HG03280 (cell line): ENCODE measurements around the gene TXNRD2.
"Not testable (repeated sequence)": the region's sequence is repeated elsewhere in the genome, so short reads cannot be mapped to it uniquely, and the experiment has no call there.

Experiments
- ATAC-seq: cut with Tn5 transposase; IDR thresholded peaks from one replicate; pipeline ENCODE4 v1.9.1; 2021; ENCODE audit warnings: mild to moderate bottlenecking, moderate library complexity; ENCODE audit not compliant: unreplicated experiment

The TXNRD2 gene

DNA sequence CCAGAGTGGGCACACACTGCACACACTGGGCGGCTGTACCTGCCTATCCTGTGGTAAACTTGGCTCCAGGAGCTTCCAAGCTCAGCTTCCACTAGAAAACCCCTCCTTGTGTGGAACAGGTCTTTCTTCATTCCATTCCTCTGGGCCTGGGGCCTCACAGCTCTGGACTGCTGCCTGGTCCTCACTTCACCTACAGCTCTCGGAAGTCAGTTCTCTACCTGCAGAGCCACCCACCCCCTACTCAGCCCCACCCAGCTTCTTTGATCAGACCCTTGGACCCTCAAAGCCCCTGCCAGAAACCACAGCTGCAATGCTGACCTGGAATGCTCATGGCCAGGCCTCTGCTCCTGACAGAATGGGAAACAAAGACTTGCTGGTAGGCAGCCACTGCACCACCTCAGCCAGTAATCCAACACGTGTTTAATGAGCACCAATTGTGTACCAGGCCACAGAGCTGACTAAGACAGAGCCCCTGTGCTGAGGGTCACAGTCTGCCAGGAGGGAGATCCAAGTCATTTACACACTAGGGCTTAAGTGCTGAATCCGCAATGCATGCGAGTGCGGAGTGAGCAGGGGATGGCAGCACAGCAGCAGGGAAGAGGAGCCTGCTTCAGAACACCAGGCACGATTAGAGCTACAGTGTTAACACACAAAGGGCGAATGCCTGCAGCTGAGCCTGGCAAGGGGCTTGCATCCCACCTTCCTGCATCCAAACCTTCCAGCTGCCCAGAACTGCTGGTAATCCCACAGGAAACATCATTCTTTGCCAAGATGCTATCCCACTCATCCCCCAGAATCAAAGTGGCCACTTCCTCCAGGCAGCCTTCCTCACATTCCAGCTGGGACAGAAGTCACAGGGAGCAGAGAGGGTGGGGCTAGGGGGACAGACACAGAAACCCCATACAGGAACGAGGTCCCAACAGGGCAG is 91.5 kb downstream of the TXNRD2 start:
- ATAC-seq, result no peak

- no peak for ATAC-seq
Observed at GRCh38 chr22:19848298-19849224, 93.1 kb downstream of the TXNRD2 start.

DNA sequence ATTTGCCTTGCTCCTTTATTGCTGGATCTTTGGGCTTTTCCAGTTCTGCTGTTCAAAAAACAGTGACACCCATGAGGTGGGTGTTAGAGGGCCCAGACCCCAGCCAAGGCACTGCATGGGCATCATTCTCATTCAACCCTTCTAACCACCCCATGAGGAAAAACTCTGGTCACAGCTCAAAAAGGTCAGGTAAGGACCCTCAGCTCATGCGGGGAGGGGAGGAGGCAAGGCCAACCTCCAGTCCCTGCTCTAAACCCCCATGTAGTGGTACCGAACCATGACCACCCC is 94.3 kb downstream of the TXNRD2 start:
- ATAC-seq, result no peak

DNA sequence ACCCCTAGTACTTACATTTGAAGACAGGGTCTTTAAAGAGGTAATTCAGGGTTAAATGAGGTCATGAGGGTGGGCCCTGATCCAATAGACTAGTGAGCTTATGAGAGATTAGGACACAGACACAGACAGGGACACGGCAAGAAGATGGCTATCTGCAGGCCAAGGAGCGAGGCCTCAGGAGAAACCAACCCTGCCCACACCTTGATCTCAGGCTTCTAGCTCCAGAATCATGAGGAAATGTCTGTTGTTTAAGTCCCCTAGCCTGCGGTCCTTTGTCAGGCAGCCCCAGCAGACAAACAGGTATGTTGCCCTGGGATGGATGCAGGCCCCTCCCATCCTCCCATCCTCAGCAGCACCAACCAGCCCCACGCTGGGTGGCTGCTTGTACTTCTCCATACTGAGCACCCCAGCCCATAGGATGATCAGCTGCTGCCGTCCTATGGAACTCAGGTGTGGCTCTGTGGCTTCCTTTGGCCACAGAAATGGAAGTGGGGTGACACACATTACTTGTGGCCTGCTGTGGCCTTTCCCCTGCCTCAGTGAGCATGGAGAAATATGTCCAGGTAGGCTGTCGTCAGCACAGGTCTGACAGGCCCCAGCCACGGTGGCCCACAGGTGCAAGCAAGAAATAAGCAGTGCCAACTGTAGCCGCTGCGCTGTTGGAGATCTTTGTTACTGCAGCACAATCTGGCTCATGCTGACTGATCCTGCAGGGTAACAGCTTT is 94.8 kb downstream of the TXNRD2 start:
- ATAC-seq, result no peak

GRCh38 chr22:19845054-19845722 is 96.4 kb downstream of the TXNRD2 start:
- ATAC-seq, result no peak

DNA sequence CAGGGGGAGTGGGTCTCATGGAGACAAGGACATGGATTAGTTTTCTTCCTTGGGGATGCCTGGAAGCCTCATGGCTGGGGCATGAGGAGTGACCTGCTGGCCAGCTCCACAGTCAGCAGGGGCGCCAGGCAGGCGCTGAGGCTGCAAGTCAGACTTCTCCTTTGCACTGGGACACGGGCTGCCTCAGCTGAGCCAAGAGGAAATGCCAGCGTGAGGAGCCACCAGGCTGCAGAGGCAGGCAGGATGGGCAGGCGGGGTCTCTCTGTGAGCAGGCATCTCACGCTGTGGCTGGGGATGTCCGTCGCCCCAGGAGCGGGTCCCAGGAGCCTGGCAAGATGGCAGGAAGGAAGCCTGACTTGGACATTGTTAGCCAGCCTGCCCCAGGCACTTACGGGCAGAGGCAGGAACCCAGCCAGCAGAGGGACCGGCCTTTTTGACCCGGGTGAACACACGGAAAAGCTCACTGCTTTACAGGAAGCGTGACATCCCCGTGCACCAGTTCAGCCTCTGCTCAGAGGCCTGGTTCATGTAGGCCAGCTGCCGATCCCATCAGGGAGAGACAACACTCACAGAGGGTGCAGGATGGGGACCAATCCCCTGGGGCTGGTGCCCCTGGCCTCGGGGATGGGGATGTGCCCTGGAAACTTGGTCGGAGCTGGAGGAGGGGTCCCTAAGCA is 97.1 kb downstream of the TXNRD2 start:
- ATAC-seq, result no peak

DNA sequence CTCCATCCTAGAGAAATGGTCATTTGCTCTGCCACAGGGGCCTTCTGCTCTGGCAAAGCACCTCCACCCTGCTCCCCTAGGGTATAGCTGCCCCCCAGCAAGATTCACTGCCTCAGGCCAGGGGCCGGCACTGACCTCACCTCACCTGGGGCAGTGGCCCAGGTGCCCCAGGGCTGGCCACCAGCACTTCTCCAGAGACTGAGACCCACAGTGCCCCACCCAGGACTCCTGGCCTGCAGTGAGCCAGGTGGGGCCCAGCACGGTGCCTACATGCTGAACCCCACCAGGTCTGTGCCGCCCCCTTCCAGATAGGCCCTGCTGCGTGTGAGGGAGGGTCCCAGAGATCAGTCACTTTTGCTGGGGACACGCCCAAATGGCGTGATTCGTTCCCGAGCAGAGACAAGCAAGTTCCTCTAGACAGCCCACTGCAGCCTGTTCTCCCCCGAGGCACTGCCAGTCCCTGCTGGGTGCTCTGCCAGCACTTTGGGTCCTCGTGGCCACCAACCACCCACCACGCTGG is 97.7 kb downstream of the TXNRD2 start:
- ATAC-seq, result no peak

DNA sequence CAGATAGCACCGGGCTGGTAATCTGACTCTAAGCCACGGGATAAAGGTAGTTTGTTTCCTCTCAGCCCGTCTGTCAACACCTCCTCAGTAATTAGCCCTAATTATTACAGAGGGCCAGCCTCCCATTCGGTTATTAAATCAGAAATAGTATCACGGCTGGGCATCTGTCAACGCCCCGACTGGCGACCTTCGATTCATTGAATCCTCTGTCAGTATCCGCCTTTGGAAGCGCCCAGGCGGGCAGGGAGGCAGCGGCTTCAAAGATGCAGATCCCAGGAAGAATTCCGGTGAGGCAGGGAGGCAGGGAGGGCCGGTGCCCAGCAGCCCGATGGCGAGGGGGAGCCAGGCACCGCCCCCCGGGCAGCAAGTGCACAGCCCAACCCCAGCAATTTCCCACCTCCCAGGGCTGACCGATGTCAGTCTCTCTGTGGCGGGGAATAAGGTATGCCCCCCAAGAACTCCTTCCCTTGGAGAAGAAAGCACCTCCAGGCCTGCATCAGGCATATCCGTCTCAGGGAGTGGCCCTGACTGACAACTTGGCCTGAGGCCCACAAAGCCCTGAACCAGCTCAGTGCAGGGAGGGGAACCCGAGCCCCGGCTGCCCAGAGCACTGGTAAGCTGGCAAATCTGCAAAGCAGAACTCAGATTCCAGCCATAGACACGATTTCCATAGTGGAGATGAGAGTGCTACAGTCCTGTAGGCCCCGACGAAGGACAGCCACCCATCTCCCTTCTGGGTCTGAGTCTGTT is 98.3 kb downstream of the TXNRD2 start:
- no peak for ATAC-seq

DNA sequence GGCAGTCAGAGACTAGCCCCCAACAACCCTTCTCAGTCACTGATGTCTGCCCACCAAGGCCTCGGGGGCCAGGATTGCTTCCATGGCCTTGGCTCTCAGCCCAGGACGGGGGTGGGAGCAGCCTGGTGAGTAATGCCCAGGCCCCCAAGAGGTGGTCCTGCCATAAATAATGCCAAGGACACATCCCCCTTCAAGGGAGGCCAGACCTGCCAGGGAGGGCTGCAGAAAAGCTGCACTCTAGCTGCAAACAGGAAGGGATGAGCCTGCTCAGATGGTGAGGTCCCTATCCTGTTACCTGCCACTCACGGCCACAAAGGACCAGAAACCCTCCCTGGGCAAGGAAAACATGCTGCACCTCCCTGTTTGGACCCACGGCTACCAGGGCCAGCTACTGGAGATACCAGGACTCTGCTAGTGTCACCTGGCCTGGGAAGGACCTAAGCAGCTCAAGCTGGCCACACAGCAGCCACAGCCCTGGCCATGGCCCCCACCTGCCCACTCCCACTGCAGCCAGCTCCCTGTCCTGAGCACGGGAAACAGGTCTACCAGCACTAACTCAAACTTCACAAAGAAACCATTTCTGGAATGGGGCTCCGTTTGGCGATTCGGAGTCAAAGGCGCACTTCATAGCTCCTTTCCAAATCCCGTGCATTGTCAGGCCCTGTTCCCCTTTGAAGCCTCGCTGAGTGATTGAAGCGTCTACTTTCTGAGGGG is 99.1 kb downstream of the TXNRD2 start:
- no peak for ATAC-seq

GRCh38 chr22:19841641-19842392 is 99.8 kb downstream of the TXNRD2 start:
- ATAC-seq, result no peak

GRCh38 chr22:19840955-19841640 is 100.5 kb downstream of the TXNRD2 start:
- no peak for ATAC-seq

- ATAC-seq, result no peak
Observed at GRCh38 chr22:19840059-19840458, 101.6 kb downstream of the TXNRD2 start.

DNA sequence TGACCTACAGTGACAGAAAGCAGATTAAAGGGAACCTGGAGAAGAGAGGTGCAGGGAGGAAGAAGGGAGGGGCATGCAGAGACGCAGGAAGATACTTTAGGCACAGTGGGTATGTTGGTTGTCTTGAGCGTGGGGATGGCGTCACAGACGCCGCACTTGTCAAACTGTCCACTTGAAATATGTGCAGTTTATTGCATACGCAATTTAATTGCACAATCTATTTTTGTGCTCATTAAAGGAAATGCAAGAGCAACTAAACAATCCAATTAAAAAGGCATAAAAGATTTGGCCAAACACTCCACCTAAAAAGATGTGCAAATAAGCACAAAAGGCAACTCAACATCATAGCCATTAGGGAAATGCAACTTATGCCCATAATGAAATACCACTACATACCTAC is 103.7 kb downstream of the TXNRD2 start:
- no peak for ATAC-seq

GRCh38 chr22:19836512-19836911 is 105.1 kb downstream of the TXNRD2 start:
- ATAC-seq, result no peak

DNA sequence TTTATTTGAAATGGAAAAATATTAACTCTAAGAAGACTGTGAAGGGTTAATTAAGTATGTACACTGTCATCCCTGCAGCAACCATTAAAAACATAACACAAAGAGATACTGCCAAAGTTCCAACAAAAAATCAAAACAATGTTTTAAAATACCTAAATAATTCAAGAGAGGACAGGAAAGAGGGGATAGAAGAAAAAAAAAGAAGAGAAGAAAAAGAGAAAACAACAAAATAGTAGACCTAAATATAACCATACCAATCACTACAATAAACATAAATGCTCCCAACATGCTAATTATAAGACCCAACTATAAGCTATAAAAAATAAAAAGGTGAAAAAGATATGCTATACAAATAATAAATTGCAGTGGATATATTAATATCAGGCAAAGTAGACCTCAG is 107.0 kb downstream of the TXNRD2 start:
- no peak for ATAC-seq

DNA sequence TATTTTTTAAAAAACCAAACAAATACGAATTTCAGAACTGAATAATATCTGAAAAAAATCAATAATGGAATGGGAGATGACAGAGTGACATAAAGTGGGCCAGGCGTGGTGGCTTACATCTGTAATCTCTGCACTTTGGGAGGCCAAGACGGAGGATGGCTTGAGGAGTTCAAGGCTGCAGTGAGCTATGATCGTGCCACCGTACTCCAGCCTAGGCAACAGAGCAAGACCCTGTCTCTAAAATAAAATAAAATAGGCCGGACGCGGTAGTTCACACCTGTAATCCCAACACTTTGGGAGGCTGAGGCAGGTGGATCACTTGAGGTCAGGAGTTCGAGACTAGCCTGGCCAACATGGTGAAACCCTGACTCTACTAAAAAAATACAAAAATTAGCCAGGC is 108.3 kb downstream of the TXNRD2 start:
- not testable (repeated sequence) for ATAC-seq

DNA sequence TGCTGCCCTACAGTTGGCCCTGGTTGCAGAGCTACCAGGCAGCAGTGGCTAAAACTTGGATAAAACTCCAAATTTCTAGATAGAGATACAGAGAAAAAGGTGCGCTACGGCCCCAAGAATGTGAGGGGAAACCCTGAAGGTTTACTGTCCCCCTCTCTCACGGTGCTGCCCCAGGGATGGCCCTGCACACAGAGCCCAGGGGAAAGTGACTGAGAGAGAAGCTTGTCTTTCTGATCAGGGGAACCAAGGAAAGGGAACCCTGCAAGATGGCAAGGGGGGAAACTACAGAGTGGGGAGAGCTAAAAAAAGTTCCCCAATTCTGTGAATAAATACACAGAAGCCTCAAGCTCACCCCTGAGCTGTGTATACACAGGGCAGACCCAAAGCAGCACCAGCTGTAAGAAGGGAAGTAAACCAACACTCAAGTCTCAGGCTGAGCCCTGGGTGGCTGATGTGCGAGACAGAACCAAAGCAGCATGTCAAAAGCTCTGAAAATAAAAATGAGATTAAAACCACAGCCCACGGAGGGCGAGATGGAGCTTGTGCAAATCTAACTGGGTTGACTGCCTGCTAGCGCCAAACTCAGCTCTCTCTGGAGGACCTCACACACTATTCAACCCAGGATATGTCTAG is 109.0 kb downstream of the TXNRD2 start:
- no peak for ATAC-seq
